Left renal cortex interstitium (tissue), 4 donors: ENCODE data around the gene TBC1D5. TPM values are rescaled to one million over a fixed set of nuclear protein-coding genes. Genes with fewer than 3 reads are reported as not detected.

Experiments
- DNase-seq, 4 donors: peaks; one replicate each; pipeline ENCODE4 v3.0.0-alpha.2; 2013; ENCODE audit warnings: low read depth in 4 of 4, low spot score in 2 of 4, missing footprints in 1 of 4
- polyA plus RNA-seq, 4 donors: library from polyadenylated mRNA; unstranded; fragments of 120-200 nt; gene quantifications; one replicate each; pipeline ENCODE4 v1.2.1, GENCODE V29; 2013; ENCODE audit not compliant: insufficient read length in 4 of 4

Gene TBC1D5
- polyA plus RNA-seq, 4 donors = 49.0 to 54.0 (median 50.9) TPM

DNA sequence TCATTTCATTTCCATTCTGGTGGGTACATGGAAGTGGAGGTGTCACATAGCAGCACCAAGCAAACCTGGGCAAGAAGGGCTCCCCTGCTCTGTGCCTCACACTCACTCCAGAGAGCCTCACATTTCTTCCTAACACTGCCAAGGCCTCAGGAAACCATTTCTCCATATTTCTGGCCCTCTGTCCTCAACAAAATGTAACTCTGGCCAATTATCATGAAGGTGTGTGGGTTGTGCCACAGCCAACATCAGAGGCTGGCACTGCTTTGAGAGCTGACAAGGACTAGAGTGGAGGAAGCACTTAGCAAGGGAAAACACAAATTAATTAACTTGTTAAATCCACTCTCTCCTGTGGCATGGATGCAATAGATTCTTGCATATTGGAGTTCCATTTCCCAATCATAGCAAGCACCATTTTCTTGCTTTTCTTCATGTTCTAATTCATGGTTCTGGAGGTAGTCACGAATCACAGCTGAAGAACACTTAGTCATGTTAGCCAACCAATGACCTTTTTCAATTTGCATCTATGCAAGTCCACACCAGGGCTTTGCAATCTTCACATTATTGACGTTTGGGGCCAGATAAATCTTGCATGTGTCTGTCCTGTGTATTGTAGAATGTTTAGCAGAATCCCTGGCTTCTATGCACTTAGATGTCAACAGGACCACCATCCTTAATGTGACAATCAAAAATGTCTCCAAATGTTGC lies 616.5 kb downstream of the TBC1D5 start:
- DNase-seq = no peak

DNA sequence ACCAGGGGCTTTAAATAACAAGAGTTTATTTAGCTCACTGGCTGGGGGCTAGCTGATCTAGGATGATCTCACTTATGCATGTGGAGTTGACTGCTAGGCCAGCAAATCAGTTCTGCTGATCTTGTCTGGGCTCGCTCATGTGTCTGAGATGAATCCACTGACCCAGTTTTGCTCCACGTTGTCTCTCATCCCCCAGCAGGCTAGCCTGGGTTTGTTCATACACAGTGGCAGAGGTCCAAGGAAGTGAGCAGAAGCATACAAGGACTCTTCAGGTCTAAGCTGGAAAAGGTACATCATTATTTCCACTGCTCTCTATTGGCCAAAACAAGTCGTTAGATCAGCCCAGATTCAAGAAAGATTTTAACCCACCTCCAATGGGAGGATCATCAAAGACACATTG lies 619.7 kb downstream of the TBC1D5 start:
- no peak for DNase-seq

DNA sequence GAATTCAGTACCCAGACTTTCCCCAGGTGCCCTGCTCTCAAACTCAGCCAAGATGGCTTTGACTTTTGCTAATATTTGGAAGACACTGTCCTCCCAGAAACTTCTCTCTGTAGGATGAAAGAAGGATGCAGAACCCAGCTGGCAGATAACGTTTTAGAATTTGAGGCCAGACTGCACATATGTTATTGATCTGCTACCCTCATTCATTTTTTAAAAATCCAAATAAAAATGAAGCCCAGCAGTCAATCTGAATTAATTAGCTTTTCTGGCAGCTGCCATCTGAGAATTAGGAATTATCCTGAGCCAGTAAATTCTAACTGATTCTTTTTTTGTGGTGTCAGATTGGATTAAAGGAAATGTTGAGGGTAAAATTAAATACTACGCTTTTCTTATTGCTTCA lies 621.1 kb downstream of the TBC1D5 start:
- no peak for DNase-seq

DNA sequence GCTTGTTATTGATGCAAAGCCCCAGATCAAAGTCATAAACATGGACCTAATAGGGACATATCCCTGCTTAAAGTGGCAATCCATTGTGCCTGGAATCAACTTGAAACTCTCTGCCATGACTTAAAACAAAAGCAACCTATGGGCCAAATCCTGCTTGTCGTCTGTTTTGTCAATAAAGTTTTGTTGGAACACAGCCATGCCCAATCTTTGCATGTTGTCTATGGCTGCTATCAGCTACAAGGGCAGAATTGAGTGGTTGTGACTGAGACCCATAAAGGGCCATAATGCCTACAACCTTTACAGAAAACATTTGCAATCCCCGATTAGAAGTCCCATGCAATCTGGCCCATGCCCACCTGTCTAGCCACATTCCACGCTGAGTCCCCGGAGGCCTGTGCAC lies 622.3 kb downstream of the TBC1D5 start:
- DNase-seq = no peak

DNA sequence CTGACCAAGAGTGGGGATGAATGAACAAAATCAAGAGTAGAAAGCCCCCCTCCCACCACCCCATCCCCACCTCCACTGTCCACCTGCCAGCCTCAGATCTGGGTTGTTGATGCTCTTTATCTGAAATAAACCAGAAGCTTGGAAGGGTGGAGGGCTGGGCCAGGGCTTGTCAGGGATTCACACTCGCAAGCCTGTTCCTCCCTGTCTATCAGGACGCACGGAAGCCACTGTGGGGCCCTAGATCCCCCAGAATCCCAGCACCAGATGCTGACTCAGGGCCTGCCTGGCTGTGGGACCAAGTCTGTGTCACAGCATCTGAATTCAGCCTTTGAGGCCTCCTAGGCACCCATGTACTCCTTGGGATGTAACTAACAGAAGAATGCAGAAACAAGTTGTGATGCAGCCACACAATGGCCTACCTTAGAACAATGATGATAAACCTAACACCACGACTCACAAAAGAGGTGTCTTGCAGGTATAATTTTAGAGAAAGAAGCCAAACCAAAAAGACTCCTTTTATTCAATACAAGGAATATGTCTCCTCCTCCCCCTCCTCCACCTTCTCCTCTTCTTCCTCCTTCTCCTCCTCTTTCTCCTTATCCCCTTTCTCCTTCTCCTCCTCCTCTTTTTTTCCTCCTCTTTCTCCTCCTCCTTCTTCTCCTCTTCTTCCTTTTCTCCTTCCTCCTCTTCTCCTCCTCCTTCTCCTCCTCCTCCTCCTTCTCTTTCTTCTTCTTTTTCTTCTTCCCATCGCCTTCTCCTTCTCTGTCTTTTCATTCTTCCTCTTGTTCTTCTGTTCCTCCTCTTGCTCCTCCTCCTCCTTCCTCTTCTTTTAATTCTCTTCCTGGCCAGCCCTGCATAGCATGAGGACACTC lies 623.0 kb downstream of the TBC1D5 start:
- no peak for DNase-seq

DNA sequence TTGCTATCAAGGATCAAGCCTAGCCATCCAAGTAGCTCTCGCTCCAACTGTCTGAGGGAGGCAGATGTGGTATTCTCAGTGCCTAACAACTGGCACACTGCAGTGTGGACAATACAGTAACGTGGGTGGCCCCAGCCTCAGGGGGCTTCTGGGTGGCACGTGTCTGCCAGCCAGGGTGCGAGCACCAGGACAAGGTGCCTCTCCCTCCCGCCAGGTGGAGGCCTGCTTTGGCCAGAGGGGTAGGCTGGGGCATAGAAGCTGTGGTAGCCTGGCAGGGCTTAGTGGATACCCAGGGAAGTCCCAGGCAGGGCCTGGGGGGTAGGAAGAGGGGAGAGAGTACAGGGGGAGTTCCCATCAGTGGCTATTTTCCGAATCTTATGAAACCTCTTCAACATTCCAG lies 623.7 kb downstream of the TBC1D5 start:
- no peak for DNase-seq

DNA sequence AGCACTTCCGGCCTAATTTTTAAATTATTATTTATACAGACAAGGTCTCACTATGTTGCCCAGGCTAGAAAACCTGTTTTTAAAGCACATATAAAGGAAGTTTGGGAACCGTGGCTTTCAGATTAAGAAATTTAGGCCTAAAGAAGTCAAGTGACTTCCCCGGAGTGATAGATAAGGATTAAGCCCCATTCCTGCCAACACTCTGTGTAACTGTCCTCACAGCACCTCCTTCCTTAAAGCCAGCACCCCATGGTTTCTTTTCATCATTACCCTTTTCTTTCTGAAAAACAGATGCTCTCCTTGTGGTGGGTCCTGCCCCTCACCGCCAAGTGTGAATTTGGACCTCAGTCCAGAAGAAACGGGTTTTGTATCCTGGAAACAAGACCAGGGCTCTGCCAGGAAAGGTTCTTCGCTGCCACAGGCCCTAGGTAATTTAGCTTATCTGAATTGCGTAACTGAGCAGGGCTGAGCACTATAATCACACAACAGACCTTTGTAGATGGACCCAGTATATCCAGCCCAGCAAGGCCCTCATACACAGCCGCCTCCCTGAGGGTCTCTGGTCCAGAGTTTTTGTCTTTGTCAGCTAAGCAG lies 626.3 kb downstream of the TBC1D5 start:
- no peak for DNase-seq

DNA sequence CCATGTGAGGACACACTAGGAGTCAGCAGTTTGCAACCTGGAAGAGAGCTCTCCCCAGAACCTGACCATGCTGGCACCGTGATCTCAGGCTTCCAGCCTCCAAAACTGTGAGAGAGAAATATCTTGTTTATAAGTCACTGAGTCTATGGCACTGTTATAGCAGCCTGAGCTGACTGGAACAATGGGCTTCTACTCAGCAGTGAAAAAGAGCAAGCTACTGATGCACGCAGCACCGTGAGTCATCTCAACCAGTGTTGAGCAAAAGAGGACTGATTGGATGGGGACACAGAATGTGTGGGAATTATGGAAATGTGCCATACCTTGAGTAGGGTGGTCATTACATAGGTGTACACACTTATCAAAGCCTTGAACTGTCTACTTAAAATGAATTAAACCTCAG lies 627.2 kb downstream of the TBC1D5 start:
- no peak for DNase-seq

DNA sequence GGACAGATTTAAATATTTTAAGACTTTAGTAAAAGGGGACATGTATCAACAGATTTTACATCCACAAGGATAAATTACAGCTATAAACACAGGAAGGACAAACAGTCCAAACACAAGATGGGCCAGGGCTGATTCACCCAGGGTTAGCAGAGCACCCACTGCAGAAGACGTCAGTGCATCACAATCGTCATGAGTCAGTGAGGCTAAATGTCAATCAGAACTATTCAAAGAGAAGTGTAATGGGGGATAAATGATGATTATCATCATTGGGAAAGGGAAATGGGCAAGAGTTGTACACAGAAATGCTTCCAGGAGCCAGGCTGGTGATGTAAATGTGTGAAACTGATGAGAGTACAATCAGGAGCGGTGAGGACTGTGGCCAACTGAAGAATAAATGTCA lies 630.8 kb downstream of the TBC1D5 start:
- no peak for DNase-seq

DNA sequence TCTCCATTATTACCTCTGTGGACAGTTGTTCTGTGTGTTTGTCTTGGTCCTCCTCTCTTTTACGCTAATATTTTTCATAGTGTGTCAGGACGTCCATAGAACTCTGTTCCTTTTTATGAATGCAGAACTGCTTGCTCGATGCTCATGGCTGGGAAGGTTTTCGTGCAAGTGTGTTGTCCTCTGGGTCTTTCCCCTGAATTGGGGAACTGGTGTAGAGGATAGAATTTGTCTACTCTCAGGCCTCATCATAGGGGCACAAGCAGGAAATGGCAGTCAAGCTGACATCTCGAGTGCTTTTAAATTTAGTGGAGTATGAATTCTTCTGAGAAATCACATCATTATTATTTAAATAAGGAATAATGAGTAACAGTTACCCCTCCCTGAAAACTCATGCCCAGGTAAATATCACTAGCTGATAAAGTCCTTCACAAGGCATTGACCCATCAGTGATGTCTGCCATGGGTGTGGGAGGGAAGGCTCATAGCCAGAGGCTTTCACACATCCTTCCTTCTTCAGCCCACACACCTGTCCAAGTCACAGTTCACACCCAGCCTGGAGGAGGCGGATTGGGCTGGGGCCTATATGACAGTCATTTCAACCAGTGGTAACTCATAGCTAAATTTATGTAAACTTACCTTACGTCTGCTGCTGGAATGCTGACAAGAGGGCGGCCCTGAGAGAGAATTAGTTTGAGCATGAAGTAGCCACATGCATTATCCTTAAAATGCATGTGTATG lies 631.6 kb downstream of the TBC1D5 start:
- DNase-seq = no peak
